T-helper 1 cell (primary cell): ENCODE data around the gene RILPL1.
"Not testable (repeated sequence)": the region's sequence is repeated elsewhere in the genome, so short reads cannot be mapped to it uniquely, and the experiment has no call there.

Source experiments
- DNase-seq, 5 donors: peaks; one replicate each; pipeline ENCODE4 v3.0.0-alpha.2; 2012 to 2020

The RILPL1 gene

GRCh38 chr12:123492339-123493039 lies 41.0 kb downstream of the RILPL1 start:
- DNase-seq, result not testable (repeated sequence)

GRCh38 chr12:123491481-123491880 lies 42.0 kb downstream of the RILPL1 start:
- DNase-seq, result no peak

GRCh38 chr12:123491056-123491455 lies 42.5 kb downstream of the RILPL1 start:
- no peak for DNase-seq

- no peak for DNase-seq
These were observed 43.4 kb downstream of the RILPL1 start for GRCh38 chr12:123490089-123490488.

GRCh38 chr12:123489580-123489979 lies 43.9 kb downstream of the RILPL1 start:
- DNase-seq, result no peak

GRCh38 chr12:123488539-123489230 lies 44.8 kb downstream of the RILPL1 start:
- DNase-seq, result no peak

GRCh38 chr12:123487428-123487827 lies 46.1 kb downstream of the RILPL1 start:
- no peak for DNase-seq

- no peak for DNase-seq
These were observed 47.8 kb downstream of the RILPL1 start for GRCh38 chr12:123485756-123486155.

- no peak for DNase-seq
These were observed 49.8 kb downstream of the RILPL1 start for GRCh38 chr12:123483602-123484248.

- no peak for DNase-seq
These were observed 50.6 kb downstream of the RILPL1 start for GRCh38 chr12:123482876-123483275.

GRCh38 chr12:123481251-123481650 lies 52.3 kb downstream of the RILPL1 start:
- DNase-seq, result not testable (repeated sequence)

- DNase-seq, result no peak
These were observed 53.9 kb downstream of the RILPL1 start for GRCh38 chr12:123479442-123480180.

- no peak for DNase-seq
These were observed 54.8 kb downstream of the RILPL1 start for GRCh38 chr12:123478762-123479161.

GRCh38 chr12:123478069-123478468 lies 55.5 kb downstream of the RILPL1 start:
- DNase-seq, result no peak

- no peak for DNase-seq
These were observed 58.2 kb downstream of the RILPL1 start for GRCh38 chr12:123475246-123475703.

GRCh38 chr12:123474485-123475245 lies 58.9 kb downstream of the RILPL1 start:
- no peak for DNase-seq

GRCh38 chr12:123472438-123472849 lies 61.1 kb downstream of the RILPL1 start:
- DNase-seq, result no peak

GRCh38 chr12:123471374-123472068 lies 62.0 kb downstream of the RILPL1 start:
- no peak for DNase-seq

GRCh38 chr12:123469978-123470377 lies 63.5 kb downstream of the RILPL1 start:
- DNase-seq, result no peak

- DNase-seq, result peak in 1 of 5 donors; percentile 20
These were observed 64.7 kb downstream of the RILPL1 start for GRCh38 chr12:123468786-123469185.

GRCh38 chr12:123465084-123465483 lies 68.4 kb downstream of the RILPL1 start:
- no peak for DNase-seq

- DNase-seq, result not testable (repeated sequence)
These were observed 70.3 kb downstream of the RILPL1 start for GRCh38 chr12:123463174-123463573.
